Cardiac fibroblast (primary cell): ENCODE results near the gene GRB14.

ENCODE experiments used
- DNase-seq, 2 donors: peaks; one replicate each; pipeline versions ENCODE4 v3.0.0 to v3.0.0-alpha.2; 2010; ENCODE audit warnings: low read depth in 2 of 2
- H3K4me3 ChIP-seq, 2 donors: replicated peaks in 1 of 2; 1 replicate in 1 of 2; 2 replicates in 1 of 2; pipeline ENCODE4 v1.5.1; 2011; ENCODE audit warnings: low read depth in 2 of 2, low read length in 2 of 2, mild to moderate bottlenecking in 2 of 2, moderate library complexity in 1 of 2
- CTCF ChIP-seq: IDR thresholded peaks from one replicate; pipeline ENCODE4 v1.5.1; 2011; ENCODE audit warnings: low read depth, mild to moderate bottlenecking, low read length, inconsistent platforms

GRB14 gene

GRCh38 chr2:164574931-164575330, 46.4 kb downstream of the GRB14 start:
- DNase-seq: no peak
- H3K4me3 ChIP-seq: no peak overlapping the region
- no peak for TF ChIP-seq CTCF

- no peak for TF ChIP-seq CTCF
- H3K4me3 ChIP-seq: no peak overlapping the region
- no peak for DNase-seq
Observed at GRCh38 chr2:164570475-164570874, 50.8 kb downstream of the GRB14 start.

- no peak overlapping the region for H3K4me3 ChIP-seq
- no peak for DNase-seq
- no peak for TF ChIP-seq CTCF
Observed at GRCh38 chr2:164569378-164569777, 51.9 kb downstream of the GRB14 start.

- TF ChIP-seq CTCF: no peak
- H3K4me3 ChIP-seq: no peak overlapping the region
- no peak for DNase-seq
Observed at GRCh38 chr2:164568317-164568716, 53.0 kb downstream of the GRB14 start.

- no peak for TF ChIP-seq CTCF
- no peak overlapping the region for H3K4me3 ChIP-seq
- DNase-seq: no peak
Observed at GRCh38 chr2:164567335-164567989, 53.8 kb downstream of the GRB14 start.

- no peak overlapping the region for H3K4me3 ChIP-seq
- no peak for TF ChIP-seq CTCF
Observed at GRCh38 chr2:164565359-164565758, 55.9 kb downstream of the GRB14 start.

GRCh38 chr2:164562666-164563065, 58.6 kb downstream of the GRB14 start:
- no peak for TF ChIP-seq CTCF
- no peak overlapping the region for H3K4me3 ChIP-seq

More at GRCh38 chr2:164565359-164565758, 55.9 kb downstream of the GRB14 start:
- DNase-seq: peak in 1 of 2 donors; percentile 21

More at GRCh38 chr2:164562666-164563065, 58.6 kb downstream of the GRB14 start:
- no peak for DNase-seq
